HAP-1 (cell line): ENCODE data around the gene POLRMT.
A peak's percentile ranks its signal among the peaks of the same experiment; 100 is the strongest.
"Not testable (repeated sequence)": the region's sequence is repeated elsewhere in the genome, so short reads cannot be mapped to it uniquely, and the experiment has no call there.

Experiments used
- DNase-seq, 2 experiments: peaks; one replicate each; pipeline ENCODE4 v3.0.0-alpha.2; 2016 to 2020; ENCODE audit warnings: low spot score in 2 of 2
- H3K27me3 ChIP-seq: fragments of 250-450 bp; sonication (Bioruptor Pico); 2 replicates; pipeline ENCODE4 v1.5.1; 2020; ENCODE audit warnings: low read depth, mild to moderate bottlenecking, moderate library complexity
- H3K36me3 ChIP-seq: fragments of 250-450 bp; sonication (Bioruptor Pico); replicated peaks from 2 replicates; pipeline ENCODE4 v1.5.1; 2020; ENCODE audit warnings: mild to moderate bottlenecking
- H3K4me1 ChIP-seq: fragments of 250-450 bp; sonication (Bioruptor Pico); 2 replicates; pipeline ENCODE4 v1.5.1; 2020; ENCODE audit warnings: mild to moderate bottlenecking
- H3K4me3 ChIP-seq: fragments of 250-450 bp; sonication (Bioruptor Pico); 2 replicates; pipeline ENCODE4 v1.5.1; 2020; ENCODE audit warnings: mild to moderate bottlenecking, moderate library complexity
- H3K9me3 ChIP-seq: fragments of 250-450 bp; sonication (Bioruptor Pico); 2 replicates; pipeline ENCODE4 v1.5.1; 2020; ENCODE audit warnings: mild to moderate bottlenecking, moderate library complexity
- in situ Hi-C: fragments of 300-500 bp; cut with MboI; formaldehyde crosslinking; loops from 3 replicates; pipeline ENCODE4 v1.14.3; 2020; ENCODE audit warnings: low sequenced_read_pairs, inconsistent platforms, mixed read lengths

Gene POLRMT

GRCh38 chr19:610801-611480 is 22.4 kb downstream of the POLRMT start:
- no peaks in the 10 kb centered on the region for H3K27me3 ChIP-seq
- H3K4me1 ChIP-seq: no peaks in the 10 kb centered on the region
- H3K9me3 ChIP-seq: peaks cover under 1% of the 10 kb centered on the region; the same call in 1 of the 2 replicates
- H3K36me3 ChIP-seq: peaks cover 13% of the 10 kb centered on the region
- no peak overlapping the region for H3K4me3 ChIP-seq
- in situ Hi-C loops: no loop called here
- no peak for DNase-seq

- Histone ChIP-seq H3K36me3 (peaks cover 13% of the 10 kb centered on the region), H3K27me3 (no peaks in the 10 kb centered on the region), H3K4me3 (no peak overlapping the region), H3K9me3 (peaks cover 3% of the 10 kb centered on the region; the same call in 1 of the 2 replicates), H3K4me1 (no peaks in the 10 kb centered on the region)
- in situ Hi-C loops: no loop called here
- no peak for DNase-seq
These were observed 23.1 kb downstream of the POLRMT start for GRCh38 chr19:610071-610800.

GRCh38 chr19:609004-609346 is 24.4 kb downstream of the POLRMT start:
- H3K4me3 ChIP-seq: no peak overlapping the region
- peaks cover 3% of the 10 kb centered on the region; the same call in 1 of the 2 replicates for H3K36me3 ChIP-seq
- H3K9me3 ChIP-seq: peaks cover 3% of the 10 kb centered on the region; the same call in 1 of the 2 replicates
- no peaks in the 10 kb centered on the region for H3K4me1 ChIP-seq
- no peak for DNase-seq
- no peaks in the 10 kb centered on the region for H3K27me3 ChIP-seq
- in situ Hi-C loops: no loop called here

- Histone ChIP-seq H3K9me3 (peaks cover 3% of the 10 kb centered on the region; the same call in 1 of the 2 replicates), H3K27me3 (no peaks in the 10 kb centered on the region), H3K36me3 (0 out of 2 replicates have a peak, but pooled peaks cover 3% of the 10 kb centered on the region), H3K4me3 (no peak overlapping the region), H3K4me1 (no peaks in the 10 kb centered on the region)
- in situ Hi-C loops: no loop called here
- DNase-seq: no peak
These were observed 25.0 kb downstream of the POLRMT start for GRCh38 chr19:608155-609003.

GRCh38 chr19:607301-608154 is 25.8 kb downstream of the POLRMT start:
- Histone ChIP-seq H3K4me3 (no peak overlapping the region), H3K27me3 (no peaks in the 10 kb centered on the region), H3K9me3 (peaks cover 3% of the 10 kb centered on the region; the same call in 1 of the 2 replicates), H3K36me3 (0 out of 2 replicates have a peak, but pooled peaks cover 3% of the 10 kb centered on the region), H3K4me1 (no peaks in the 10 kb centered on the region)
- no peak for DNase-seq
- in situ Hi-C loops: no loop called here

GRCh38 chr19:605061-605971 is 28.0 kb downstream of the POLRMT start:
- H3K4me1 ChIP-seq, in situ Hi-C loops, H3K9me3 ChIP-seq, DNase-seq, H3K36me3 ChIP-seq, H3K4me3 ChIP-seq, H3K27me3 ChIP-seq: not testable (repeated sequence)

- peak in 1 of 2 experiments; percentile 57 for DNase-seq
- no peaks in the 10 kb centered on the region for H3K4me1 ChIP-seq
- peaks cover 3% of the 10 kb centered on the region; the same call in 1 of the 2 replicates for H3K9me3 ChIP-seq
- H3K27me3 ChIP-seq: no peaks in the 10 kb centered on the region
- H3K36me3 ChIP-seq: no peaks in the 10 kb centered on the region
- no peak overlapping the region for H3K4me3 ChIP-seq
- in situ Hi-C loops: no loop called here
These were observed 29.0 kb downstream of the POLRMT start for GRCh38 chr19:604355-604754.

GRCh38 chr19:603779-604178 is 29.6 kb downstream of the POLRMT start:
- DNase-seq, in situ Hi-C loops, H3K36me3 ChIP-seq, H3K4me3 ChIP-seq, H3K27me3 ChIP-seq, H3K9me3 ChIP-seq, H3K4me1 ChIP-seq: not testable (repeated sequence)

- H3K36me3 ChIP-seq, in situ Hi-C loops, DNase-seq, H3K4me3 ChIP-seq, H3K9me3 ChIP-seq, H3K27me3 ChIP-seq, H3K4me1 ChIP-seq: not testable (repeated sequence)
These were observed 30.1 kb downstream of the POLRMT start for GRCh38 chr19:603302-603639.

GRCh38 chr19:602391-603301 is 30.7 kb downstream of the POLRMT start:
- in situ Hi-C loops: no loop called here

GRCh38 chr19:601790-602189 is 31.5 kb downstream of the POLRMT start:
- Histone ChIP-seq H3K4me3 (no peak overlapping the region), H3K36me3 (no peaks in the 10 kb centered on the region), H3K9me3 (peaks cover 3% of the 10 kb centered on the region; the same call in 1 of the 2 replicates), H3K27me3 (no peaks in the 10 kb centered on the region), H3K4me1 (no peaks in the 10 kb centered on the region)
- no peak for DNase-seq
- in situ Hi-C loops: no loop called here

More at GRCh38 chr19:602391-603301, 30.7 kb downstream of the POLRMT start:
- Histone ChIP-seq H3K9me3 (peaks cover 3% of the 10 kb centered on the region; the same call in 1 of the 2 replicates), H3K36me3 (no peaks in the 10 kb centered on the region), H3K4me1 (no peaks in the 10 kb centered on the region), H3K4me3 (no peak overlapping the region), H3K27me3 (no peaks in the 10 kb centered on the region)
- no peak for DNase-seq
